Heart right ventricle (tissue), 16 donors: ENCODE measurements around the gene KIAA0513. TPM values are rescaled to one million over a fixed set of nuclear protein-coding genes. Genes with fewer than 3 reads are reported as not detected.

ENCODE experiments used
- ATAC-seq, 8 donors: fragments of 200-7000 bp; cut with Tn5 transposase; one replicate each; pipeline ENCODE4 v1.9.1; 2020; ENCODE audit warnings: mild to moderate bottlenecking in 8 of 8, moderate library complexity in 8 of 8, moderate number of reproducible peaks in 1 of 8
- DNase-seq, 2 donors: peaks; one replicate each; pipeline ENCODE4 v3.0.0-alpha.2; 2020
- H3K27ac ChIP-seq, 10 donors: fragments of 200-600 bp; sonication (generic) in 2 of 10; one replicate each; pipeline versions ENCODE4 v1.5.0 to v1.8.0; 2020 to 2022; ENCODE audit warnings: mild to moderate bottlenecking in 3 of 10
- H3K27me3 ChIP-seq, 7 donors: fragments of 200-600 bp; one replicate each; pipeline ENCODE4 v1.8.0; 2021 to 2022; ENCODE audit warnings: mild to moderate bottlenecking in 2 of 7
- H3K36me3 ChIP-seq, 9 donors: fragments of 200-600 bp; sonication (generic) in 1 of 9; one replicate each; pipeline versions ENCODE4 v1.5.0 to v1.8.0; 2020 to 2022; ENCODE audit warnings: mild to moderate bottlenecking in 2 of 9
- H3K4me1 ChIP-seq, 9 donors: fragments of 200-600 bp; sonication (generic) in 1 of 9; one replicate each; pipeline versions ENCODE4 v1.5.0 to v1.8.0; 2020 to 2022; ENCODE audit warnings: mild to moderate bottlenecking in 4 of 9
- H3K4me3 ChIP-seq, 10 donors: fragments of 200-600 bp; sonication (generic) in 2 of 10; one replicate each; pipeline versions ENCODE4 v1.5.0 to v1.8.0; 2020 to 2022; ENCODE audit warnings: mild to moderate bottlenecking in 7 of 10, moderate library complexity in 2 of 10
- H3K9me3 ChIP-seq, 11 donors: fragments of 200-600 bp in 10 of 11; sonication (generic) in 2 of 11; one replicate each; pipeline versions ENCODE4 v1.5.0 to v1.8.0; 2013 to 2022; ENCODE audit warnings: mild to moderate bottlenecking in 2 of 11, control low read depth in 1 of 11, moderate library complexity in 1 of 11
- CTCF ChIP-seq, 9 donors: fragments of 200-600 bp; sonication (generic) in 2 of 9; IDR thresholded peaks; one replicate each; pipeline versions ENCODE4 v1.5.0 to v1.8.0; 2021 to 2022; ENCODE audit warnings: antibody characterized with exemption in 9 of 9, mild to moderate bottlenecking in 5 of 9, moderate library complexity in 1 of 9
- WGBS, 2 donors: extraction: QIAGEN DNeasy Blood & Tissue Kit; methylation state at CpG; one replicate each; pipeline ENCODE4 v1.1.7; 2013; ENCODE audit warnings: inconsistent platforms in 1 of 2; 5-methylcytosine and 5-hydroxymethylcytosine counted together
- intact Hi-C, 10 donors: fragments of 100-400 bp; cut with DNase I; formaldehyde crosslinking; loops; one replicate each; pipeline versions ENCODE4 v1.11.1 to v1.14.2; 2022
- polyA plus RNA-seq, 2 donors: library from polyadenylated mRNA; stranded (reverse); fragments of 200-250 nt; gene quantifications; one replicate each; pipeline ENCODE4 v1.2.3, GENCODE V29; 2013
- total RNA-seq, 10 donors: library from RNA; stranded (reverse); fragmentation: NEBNext Ultra II Directional in 3 of 10; extraction: Animal tissue kit (Norgen Biotek cat#: 25700) in 3 of 10; gene quantifications; one replicate each; pipeline versions ENCODE4 v1.2.1 to v1.2.4, GENCODE V29; 2021 to 2023
- donor health status: Arrhythmogenic right ventricular cardiomyopathy.
- donor health status: ischemic (EF 13 %, LVEDD 7.1; RV severe dilation, severe dysfunction).
- donor health status: healthy with polysubstance abuse.
- donor health status: DM: no; HTN: yes; CAD: no.
- donor health status: DM: no; HTN: no; CAD: no.
- donor health status: ischemic (EF 25% LVEDD 6.9; RV normal size, moderate dysfunction).
- donor health status: ischemic (EF 25% LVEDD 5.7; RV mildly dilated, moderate dysfunction).
- donor health status: healthy.
- donor health status: DM: yes; HTN: yes; CAD: no.
- donor health status: Ischemic cardiomyopathy.
- donor health status: ischemic (EF 35%, LVEDD 5.7; RV mildly dilated, moderate dysfunction).
- donor health status: nonischemic (EF 11% LVEDD 7.7; RV severe dilation, severe dysfunction).
- donor health status: DM: yes; HTN: yes; CAD: no.
- donor health status: PGD.
- donor health status: ischemic (EF 29% LVEDD 5.4; RV normal size, mild dysfunction).
- donor health status: nonischemic (EF 23%, LVEDD 6.1; RV moderate dilation, normal function).

KIAA0513 gene
- total and polyA plus RNA-seq, 12 donors = 2.4 to 10.9 (median 8.3) TPM

GRCh38 chr16:85090873-85091521, 63.4 kb downstream of the KIAA0513 start:
- Histone ChIP-seq H3K27me3 (peaks cover 0 to 18% (median 11%) of the 10 kb centered on the region in 7 donors), H3K27ac (no peak overlapping the region), H3K9me3 (no peaks in the 10 kb centered on the region), H3K4me3 (no peak overlapping the region), H3K4me1 (peaks cover 6 to 32% (median 20%) of the 10 kb centered on the region in 9 donors), H3K36me3 (peaks cover 0 to 15% (median 0%) of the 10 kb centered on the region in 9 donors)
- no peak for TF ChIP-seq CTCF (IDR thresholded peaks at IDR 0.05)
- DNase-seq (no peak), ATAC-seq (peak in 3 of 8 donors; percentile 10 to 22 (median 17))
- WGBS, 2 donors = 72 to 73% methylated on average over 8 of the region's 8 CpGs
- intact Hi-C loops = no loop called here

DNA sequence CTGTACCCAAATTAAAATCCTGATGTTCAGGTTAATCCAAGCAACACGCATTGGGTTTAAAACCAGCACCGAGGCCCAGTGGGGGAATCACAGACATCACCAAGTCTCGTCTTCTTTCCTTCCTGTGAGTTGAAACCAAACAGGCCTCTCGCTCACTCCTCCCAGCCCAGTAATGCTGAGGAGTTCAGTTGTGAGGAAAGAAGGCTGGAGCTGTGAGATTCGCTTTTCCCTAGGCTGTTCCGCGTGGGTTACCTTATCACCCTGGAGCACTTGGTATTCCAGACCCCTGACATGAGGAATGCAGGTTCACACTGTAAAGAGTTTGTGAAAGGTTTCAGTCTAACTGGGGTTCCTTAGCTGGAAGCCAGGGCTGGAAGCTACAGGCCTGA, 63.9 kb downstream of the KIAA0513 start:
- TF ChIP-seq CTCF (IDR thresholded peaks at IDR 0.05) = no peak
- intact Hi-C loops = no loop called here
- no peaks in the 10 kb centered on the region for H3K9me3 ChIP-seq
- DNase-seq (no peak), ATAC-seq (no peak)
- H3K4me3 ChIP-seq = no peak overlapping the region
- WGBS, 2 donors = 87 to 89% methylated on average over 7 of the region's 7 CpGs
- peaks cover 0 to 15% (median 0%) of the 10 kb centered on the region in 9 donors for H3K36me3 ChIP-seq
- peaks cover 0 to 22% (median 11%) of the 10 kb centered on the region in 7 donors for H3K27me3 ChIP-seq
- H3K27ac ChIP-seq = no peak overlapping the region
- peaks cover 6 to 32% (median 20%) of the 10 kb centered on the region in 9 donors for H3K4me1 ChIP-seq

DNA sequence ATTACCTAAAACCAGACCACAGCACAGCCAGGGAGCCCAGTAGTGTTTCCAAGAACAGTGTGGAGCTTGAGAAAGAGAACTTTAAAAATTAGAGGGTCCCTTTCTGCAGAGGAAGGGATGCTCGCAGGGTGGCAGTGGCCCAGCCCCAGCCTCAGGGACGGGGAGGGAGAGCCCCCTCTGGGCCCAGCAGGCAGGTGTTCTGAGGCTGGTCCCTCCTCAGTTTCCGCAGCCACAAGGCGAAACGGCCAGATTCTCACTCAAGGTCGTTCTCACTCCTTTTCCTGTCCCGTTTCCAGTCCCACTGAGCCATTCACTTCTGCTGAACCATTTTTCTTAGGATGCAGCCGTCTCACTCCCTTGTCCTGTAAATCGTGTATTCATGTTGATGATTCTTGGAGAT, 64.7 kb downstream of the KIAA0513 start:
- Histone ChIP-seq H3K4me3 (no peak overlapping the region), H3K9me3 (no peaks in the 10 kb centered on the region), H3K27ac (no peak overlapping the region), H3K27me3 (peaks cover 0 to 29% (median 16%) of the 10 kb centered on the region in 7 donors), H3K36me3 (peaks cover 0 to 15% (median 0%) of the 10 kb centered on the region in 9 donors), H3K4me1 (peaks cover 6 to 32% (median 20%) of the 10 kb centered on the region in 9 donors)
- intact Hi-C loops = no loop called here
- no peak for DNase-seq
- ATAC-seq = no peak
- WGBS, 2 donors = 63 to 72% methylated on average over 9 of the region's 9 CpGs
- no peak for TF ChIP-seq CTCF (IDR thresholded peaks at IDR 0.05)

- Histone ChIP-seq H3K36me3 (peaks cover 0 to 15% (median 0%) of the 10 kb centered on the region in 9 donors), H3K27me3 (peaks cover 0 to 31% (median 21%) of the 10 kb centered on the region in 7 donors), H3K27ac (no peak overlapping the region), H3K4me1 (peaks cover 6 to 32% (median 20%) of the 10 kb centered on the region in 9 donors), H3K4me3 (no peak overlapping the region), H3K9me3 (no peaks in the 10 kb centered on the region)
- 83 to 87% methylated on average over 18 of the region's 18 CpGs for WGBS, 2 donors
- DNase-seq (no peak), ATAC-seq (no peak)
- TF ChIP-seq CTCF (IDR thresholded peaks at IDR 0.05) = no peak
- intact Hi-C loops = no loop called here
Measured at GRCh38 chr16:85092851-85093250, 65.3 kb downstream of the KIAA0513 start.
